GM19467 (cell line): Measurements from ENCODE around the gene OR2H2.

ENCODE experiments used
- ATAC-seq: cut with Tn5 transposase; IDR thresholded peaks from one replicate; pipeline ENCODE4 v1.9.1; 2021; ENCODE audit warnings: mild to moderate bottlenecking, moderate library complexity; ENCODE audit not compliant: unreplicated experiment

Gene OR2H2

GRCh38 chr6:29584821-29585220, at the start of gene OR2H2:
Gene OR2H2, plus strand, starts transcription at chr6:29585121. Its CDS starts 2,824 bp downstream, at chr6:29587945.
- ATAC-seq = no peak

GRCh38 chr6:29537714-29538403, 47.1 kb upstream of the OR2H2 start:
- ATAC-seq = no peak

GRCh38 chr6:29547573-29547972, 37.3 kb upstream of the OR2H2 start:
- no peak for ATAC-seq

- peak; percentile 82 for ATAC-seq
Observed at GRCh38 chr6:29552512-29553051, 32.3 kb upstream of the OR2H2 start.

GRCh38 chr6:29553268-29554057, 31.5 kb upstream of the OR2H2 start:
- ATAC-seq = no peak

GRCh38 chr6:29554764-29555163, 30.2 kb upstream of the OR2H2 start:
- ATAC-seq = no peak

GRCh38 chr6:29557320-29557719, 27.6 kb upstream of the OR2H2 start:
- no peak for ATAC-seq

GRCh38 chr6:29558439-29559079, 26.4 kb upstream of the OR2H2 start:
- ATAC-seq = no peak

GRCh38 chr6:29559524-29560287, 25.2 kb upstream of the OR2H2 start, which contains the start of gene UBD:
Gene UBD, minus strand, starts transcription at chr6:29559732. Its CDS starts 31 bp downstream, at chr6:29559701.
- no peak for ATAC-seq

- ATAC-seq = no peak
Observed at GRCh38 chr6:29561091-29561490, 23.8 kb upstream of the OR2H2 start.

- no peak for ATAC-seq
Observed at GRCh38 chr6:29561606-29562181, 23.2 kb upstream of the OR2H2 start.

GRCh38 chr6:29563435-29563965, 21.4 kb upstream of the OR2H2 start:
- no peak for ATAC-seq

GRCh38 chr6:29564875-29565274, 20.0 kb upstream of the OR2H2 start:
- no peak for ATAC-seq

GRCh38 chr6:29566856-29567255, 18.1 kb upstream of the OR2H2 start:
- ATAC-seq = no peak

- no peak for ATAC-seq
Observed at GRCh38 chr6:29567541-29567940, 17.4 kb upstream of the OR2H2 start.

GRCh38 chr6:29567991-29568390, 16.9 kb upstream of the OR2H2 start:
- ATAC-seq = no peak

- ATAC-seq = no peak
Observed at GRCh38 chr6:29576056-29576455, 8.9 kb upstream of the OR2H2 start.

GRCh38 chr6:29577544-29577943, 7.4 kb upstream of the OR2H2 start:
- ATAC-seq = no peak

- ATAC-seq = no peak
Observed at GRCh38 chr6:29589423-29590048, 4.6 kb downstream of the OR2H2 start.
